Activated CD8-positive, alpha-beta memory T cell treated with anti-CD3 and anti-CD28 coated beads for 4 hours (primary cell): ENCODE measurements around the gene DPYD.

Experiments used
- DNase-seq, 2 donors: peaks; one replicate each; pipeline ENCODE4 v3.0.0-alpha.2; 2020; ENCODE audit warnings: low read depth in 2 of 2

DPYD gene

GRCh38 chr1:97784661-97785060 is 136.2 kb downstream of the DPYD start:
- no peak for DNase-seq

- no peak for DNase-seq
Measured at GRCh38 chr1:97783751-97784150, 137.1 kb downstream of the DPYD start.

GRCh38 chr1:97781762-97782337 is 139.0 kb downstream of the DPYD start:
- DNase-seq, result no peak

- no peak for DNase-seq
Measured at GRCh38 chr1:97780884-97781283, 139.9 kb downstream of the DPYD start.

GRCh38 chr1:97778718-97779117 is 142.1 kb downstream of the DPYD start:
- DNase-seq, result no peak

- no peak for DNase-seq
Measured at GRCh38 chr1:97770376-97770775, 150.5 kb downstream of the DPYD start.

GRCh38 chr1:97767381-97767780 is 153.5 kb downstream of the DPYD start:
- DNase-seq, result no peak

- DNase-seq, result no peak
Measured at GRCh38 chr1:97764991-97765390, 155.8 kb downstream of the DPYD start.

- DNase-seq, result no peak
Measured at GRCh38 chr1:97761637-97762036, 159.2 kb downstream of the DPYD start.

GRCh38 chr1:97759078-97759477 is 161.8 kb downstream of the DPYD start:
- DNase-seq, result no peak

GRCh38 chr1:97758541-97759057 is 162.2 kb downstream of the DPYD start:
- no peak for DNase-seq

- DNase-seq, result no peak
Measured at GRCh38 chr1:97745912-97746311, 174.9 kb downstream of the DPYD start.

GRCh38 chr1:97744977-97745376 is 175.9 kb downstream of the DPYD start:
- DNase-seq, result no peak

- no peak for DNase-seq
Measured at GRCh38 chr1:97743129-97743528, 177.7 kb downstream of the DPYD start.

GRCh38 chr1:97740891-97741290 is 179.9 kb downstream of the DPYD start:
- no peak for DNase-seq

GRCh38 chr1:97739596-97740103 is 181.2 kb downstream of the DPYD start:
- DNase-seq, result no peak

- DNase-seq, result no peak
Measured at GRCh38 chr1:97738270-97738669, 182.6 kb downstream of the DPYD start.

GRCh38 chr1:97730271-97730670 is 190.6 kb downstream of the DPYD start:
- DNase-seq, result no peak

- no peak for DNase-seq
Measured at GRCh38 chr1:97728436-97728835, 192.4 kb downstream of the DPYD start.

GRCh38 chr1:97727029-97727428 is 193.8 kb downstream of the DPYD start:
- no peak for DNase-seq

- no peak for DNase-seq
Measured at GRCh38 chr1:97726386-97726785, 194.4 kb downstream of the DPYD start.

GRCh38 chr1:97721221-97721620 is 199.6 kb downstream of the DPYD start:
- DNase-seq, result no peak

GRCh38 chr1:97712980-97713379 is 207.9 kb downstream of the DPYD start:
- no peak for DNase-seq

GRCh38 chr1:97711858-97712257 is 209.0 kb downstream of the DPYD start:
- no peak for DNase-seq
